Sigmoid colon (tissue), 7 donors: ENCODE results near the gene SLC9A9. TPM values are rescaled to one million over a fixed set of nuclear protein-coding genes. Genes with fewer than 3 reads are reported as not detected.
A peak's percentile ranks its signal among the peaks of the same experiment; 100 is the strongest.

ENCODE experiments used
- DNase-seq: peaks from one replicate; pipeline ENCODE4 v3.0.0-alpha.2; 2019
- H3K27ac ChIP-seq, 4 donors: fragments of 200-600 bp; sonication (generic); one replicate each; pipeline ENCODE4 v1.5.1; 2016 to 2019; ENCODE audit warnings: mild to moderate bottlenecking in 1 of 4
- H3K27me3 ChIP-seq, 3 donors: fragments of 200-600 bp; sonication (generic); one replicate each; pipeline ENCODE4 v1.5.1; 2019; ENCODE audit warnings: mild to moderate bottlenecking in 1 of 3
- H3K36me3 ChIP-seq, 4 donors: fragments of 200-600 bp; sonication (generic); one replicate each; pipeline ENCODE4 v1.5.1; 2016 to 2019
- H3K4me1 ChIP-seq, 4 donors: fragments of 200-600 bp; sonication (generic); one replicate each; pipeline ENCODE4 v1.5.1; 2017 to 2019
- H3K4me3 ChIP-seq, 4 donors: fragments of 200-600 bp; sonication (generic); one replicate each; pipeline ENCODE4 v1.5.1; 2017 to 2019; ENCODE audit warnings: mild to moderate bottlenecking in 2 of 4, moderate library complexity in 1 of 4
- H3K9me3 ChIP-seq, 4 donors: fragments of 200-600 bp in 3 of 4; sonication (generic) in 3 of 4; one replicate each; pipeline versions ENCODE4 v1.5.1 to v1.6.1; 2013 to 2019
- CTCF ChIP-seq, 4 experiments: fragments of 450-650 bp in 3 of 4; fragments of 200-600 bp in 1 of 4; IDR thresholded peaks; one replicate each; pipeline ENCODE4 v1.5.1; 2016 to 2019; ENCODE audit warnings: antibody characterized with exemption in 4 of 4, mild to moderate bottlenecking in 3 of 4, moderate library complexity in 2 of 4
- EP300 ChIP-seq, 4 donors: sonication (generic); formaldehyde crosslinking; IDR thresholded peaks; one replicate each; pipeline ENCODE4 v1.6.1; 2017; ENCODE audit warnings: antibody characterized with exemption in 4 of 4
- POLR2A ChIP-seq, 2 donors: fragments of 450-650 bp; IDR thresholded peaks; one replicate each; pipeline ENCODE4 v1.6.1; 2016; ENCODE audit warnings: antibody characterized with exemption in 2 of 2, mild to moderate bottlenecking in 2 of 2, moderate library complexity in 2 of 2
- POLR2AphosphoS5 ChIP-seq, 4 donors: sonication (generic); formaldehyde crosslinking; IDR thresholded peaks; one replicate each; pipeline ENCODE4 v1.6.1; 2017; ENCODE audit warnings: antibody characterized with exemption in 4 of 4
- WGBS, 2 donors: extraction: QIAGEN DNeasy Blood & Tissue Kit; methylation state at CpG; one replicate each; pipeline ENCODE4 v1.1.7; 2013; 5-methylcytosine and 5-hydroxymethylcytosine counted together
- intact Hi-C: fragments of 100-400 bp; cut with DNase I; formaldehyde crosslinking; loops from one replicate; pipeline ENCODE4 v1.15.1; 2023
- polyA plus RNA-seq, 3 donors: library from polyadenylated mRNA; stranded (reverse); fragments of 200-250 nt; gene quantifications; one replicate each; pipeline ENCODE4 v1.2.3, GENCODE V29; 2013
- total RNA-seq, 4 donors: library from RNA; depleted of rRNA; stranded (reverse); fragments of >200 nt; gene quantifications; one replicate each; pipeline ENCODE4 v1.1.0, GENCODE V29; 2016
- donor health status: healthy with polysubstance abuse.
- donor health status: Bipolar disorder and iron deficiency.
- donor health status: healthy.

The SLC9A9 gene
- total and polyA plus RNA-seq, 7 donors = 2.4 to 29.9 (median 18.9) TPM

- Histone ChIP-seq H3K4me1 (no peaks in the 10 kb centered on the region), H3K27ac (peak overlapping the region in 1 of 4 donors; percentile 25), H3K36me3 (no peaks in the 10 kb centered on the region), H3K27me3 (no peaks in the 10 kb centered on the region), H3K9me3 (no peaks in the 10 kb centered on the region), H3K4me3 (no peak overlapping the region)
- 88 to 90% methylated on average over 4 of the region's 4 CpGs for WGBS, 2 donors
- no peak for DNase-seq
- TF ChIP-seq POLR2AphosphoS5 (IDR thresholded peaks at IDR 0.05) (no peak), EP300 (IDR thresholded peaks at IDR 0.05) (no peak), POLR2A (IDR thresholded peaks at IDR 0.05) (no peak), CTCF (IDR thresholded peaks at IDR 0.05) (no peak)
- intact Hi-C loops = no loop called here
Measured at GRCh38 chr3:143351895-143352608, 496.2 kb downstream of the SLC9A9 start.

GRCh38 chr3:143351354-143351753 lies 496.9 kb downstream of the SLC9A9 start:
- intact Hi-C loops = no loop called here
- no peaks in the 10 kb centered on the region for H3K36me3 ChIP-seq
- no peaks in the 10 kb centered on the region for H3K27me3 ChIP-seq
- TF ChIP-seq POLR2AphosphoS5 (IDR thresholded peaks at IDR 0.05) = no peak
- TF ChIP-seq POLR2A (IDR thresholded peaks at IDR 0.05) = no peak
- no peak for DNase-seq
- H3K4me1 ChIP-seq = no peaks in the 10 kb centered on the region
- H3K9me3 ChIP-seq = no peaks in the 10 kb centered on the region
- 45 to 71% methylated on average over 2 of the region's 2 CpGs for WGBS, 2 donors
- H3K27ac ChIP-seq = no peak overlapping the region
- H3K4me3 ChIP-seq = no peak overlapping the region

- no peaks in the 10 kb centered on the region for H3K9me3 ChIP-seq
- no peaks in the 10 kb centered on the region for H3K4me1 ChIP-seq
- no peak for DNase-seq
- H3K36me3 ChIP-seq = no peaks in the 10 kb centered on the region
- H3K4me3 ChIP-seq = no peak overlapping the region
- intact Hi-C loops = no loop called here
- TF ChIP-seq POLR2AphosphoS5 (IDR thresholded peaks at IDR 0.05) (no peak), CTCF (IDR thresholded peaks at IDR 0.05) (no peak)
- no peak overlapping the region for H3K27ac ChIP-seq
- 82 to 94% methylated on average over 2 of the region's 2 CpGs for WGBS, 2 donors
- no peaks in the 10 kb centered on the region for H3K27me3 ChIP-seq
Measured at GRCh38 chr3:143349455-143349854, 498.8 kb downstream of the SLC9A9 start.

GRCh38 chr3:143348486-143349327 lies 499.6 kb downstream of the SLC9A9 start:
- 66 to 88% methylated on average over 5 of the region's 5 CpGs for WGBS, 2 donors
- TF ChIP-seq CTCF (IDR thresholded peaks at IDR 0.05) (no peak), POLR2A (IDR thresholded peaks at IDR 0.05) (no peak), POLR2AphosphoS5 (IDR thresholded peaks at IDR 0.05) (no peak), EP300 (IDR thresholded peaks at IDR 0.05) (no peak)

GRCh38 chr3:143344516-143345165 lies 503.6 kb downstream of the SLC9A9 start:
- no peak for TF ChIP-seq CTCF (IDR thresholded peaks at IDR 0.05)
- intact Hi-C loops = no loop called here
- DNase-seq = no peak
- whole genome bisulfite sequencing, 2 donors = 63 to 71% methylated on average over 1 of the region's 1 CpG
- Histone ChIP-seq H3K36me3 (no peaks in the 10 kb centered on the region), H3K4me3 (no peak overlapping the region), H3K4me1 (no peaks in the 10 kb centered on the region), H3K9me3 (no peaks in the 10 kb centered on the region), H3K27me3 (no peaks in the 10 kb centered on the region), H3K27ac (no peak overlapping the region)

More at GRCh38 chr3:143348486-143349327, 499.6 kb downstream of the SLC9A9 start:
- intact Hi-C loops = no loop called here
- DNase-seq = no peak
- Histone ChIP-seq H3K4me1 (no peaks in the 10 kb centered on the region), H3K36me3 (no peaks in the 10 kb centered on the region), H3K27me3 (no peaks in the 10 kb centered on the region), H3K9me3 (no peaks in the 10 kb centered on the region), H3K4me3 (no peak overlapping the region), H3K27ac (no peak overlapping the region)
